ENCODE data around the gene SUPT3H. TPM values are rescaled to one million over a fixed set of nuclear protein-coding genes. Genes with fewer than 3 reads are reported as not detected.

The SUPT3H gene
- total RNA-seq, 2 donors from 2014 or later: 5.3 to 6.6 TPM

DNA sequence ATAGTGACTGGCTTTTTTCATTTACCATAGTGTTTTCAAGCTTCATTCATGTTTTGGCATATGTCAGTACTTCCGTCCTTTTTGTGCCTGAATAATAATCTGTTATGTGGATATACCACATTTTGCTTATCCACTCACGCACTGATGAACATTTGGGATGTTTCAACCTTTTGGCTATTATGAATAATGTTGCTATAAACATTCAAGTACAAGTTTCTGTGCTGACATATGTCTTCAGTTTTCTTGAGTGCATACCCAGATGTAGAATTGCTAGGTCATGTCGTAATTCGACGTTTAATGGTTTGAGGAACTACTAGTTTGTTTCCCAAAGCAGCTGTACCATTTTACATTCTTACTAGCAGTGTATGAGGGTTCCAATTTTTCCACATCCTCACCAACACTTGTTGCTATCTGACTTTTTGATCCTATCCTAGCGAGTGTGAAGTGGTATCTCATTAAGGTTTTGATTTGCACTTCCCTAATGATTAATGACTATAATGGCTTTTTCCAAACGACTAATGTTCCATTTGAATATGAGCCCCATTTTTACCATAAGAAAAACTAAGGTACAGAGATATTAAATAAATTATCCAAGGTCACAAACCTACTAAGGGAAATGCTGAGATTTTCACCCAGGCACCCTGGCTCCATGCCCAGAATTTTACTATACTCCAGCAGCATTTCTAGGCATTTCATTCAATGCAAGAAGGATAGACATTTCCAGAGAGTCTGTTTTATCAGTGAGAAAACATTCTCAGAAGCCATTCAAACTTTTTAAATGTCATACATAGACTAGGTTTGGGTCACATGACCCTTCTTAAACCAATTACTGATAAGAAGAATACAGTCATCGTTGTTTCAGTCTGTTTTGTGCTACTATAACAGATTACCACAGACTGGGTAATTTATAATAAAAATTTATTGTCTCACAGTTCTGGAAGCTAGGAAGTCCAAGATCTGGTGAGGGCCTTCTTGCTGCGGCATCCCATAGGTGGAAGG is 120.7 kb downstream of the SUPT3H start:
- no peak overlapping the region for H3K27ac ChIP-seq
- DNase-seq (ENCODE audit: low spot score) (no peak), ATAC-seq (ENCODE audit: insufficient number of reproducible peaks, low FRiP score, low read depth) (no peak)
- H3K9me3 ChIP-seq: no peaks in the 10 kb centered on the region
- H3K4me1 ChIP-seq (ENCODE audit: control insufficient read depth in 1 of 2, low read depth in 2 of 2): no peaks in the 10 kb centered on the region
- H3K36me3 ChIP-seq: no peaks in the 10 kb centered on the region
- no peaks in the 10 kb centered on the region for H3K27me3 ChIP-seq (replicated peaks; ENCODE audit: insufficient read depth)
- TF ChIP-seq, protein P1, sequence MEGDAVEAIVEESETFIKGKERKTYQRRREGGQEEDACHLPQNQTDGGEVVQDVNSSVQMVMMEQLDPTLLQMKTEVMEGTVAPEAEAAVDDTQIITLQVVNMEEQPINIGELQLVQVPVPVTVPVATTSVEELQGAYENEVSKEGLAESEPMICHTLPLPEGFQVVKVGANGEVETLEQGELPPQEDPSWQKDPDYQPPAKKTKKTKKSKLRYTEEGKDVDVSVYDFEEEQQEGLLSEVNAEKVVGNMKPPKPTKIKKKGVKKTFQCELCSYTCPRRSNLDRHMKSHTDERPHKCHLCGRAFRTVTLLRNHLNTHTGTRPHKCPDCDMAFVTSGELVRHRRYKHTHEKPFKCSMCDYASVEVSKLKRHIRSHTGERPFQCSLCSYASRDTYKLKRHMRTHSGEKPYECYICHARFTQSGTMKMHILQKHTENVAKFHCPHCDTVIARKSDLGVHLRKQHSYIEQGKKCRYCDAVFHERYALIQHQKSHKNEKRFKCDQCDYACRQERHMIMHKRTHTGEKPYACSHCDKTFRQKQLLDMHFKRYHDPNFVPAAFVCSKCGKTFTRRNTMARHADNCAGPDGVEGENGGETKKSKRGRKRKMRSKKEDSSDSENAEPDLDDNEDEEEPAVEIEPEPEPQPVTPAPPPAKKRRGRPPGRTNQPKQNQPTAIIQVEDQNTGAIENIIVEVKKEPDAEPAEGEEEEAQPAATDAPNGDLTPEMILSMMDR (IDR thresholded peaks at IDR 0.05): no peak
- no peak overlapping the region for H3K4me3 ChIP-seq

DNA sequence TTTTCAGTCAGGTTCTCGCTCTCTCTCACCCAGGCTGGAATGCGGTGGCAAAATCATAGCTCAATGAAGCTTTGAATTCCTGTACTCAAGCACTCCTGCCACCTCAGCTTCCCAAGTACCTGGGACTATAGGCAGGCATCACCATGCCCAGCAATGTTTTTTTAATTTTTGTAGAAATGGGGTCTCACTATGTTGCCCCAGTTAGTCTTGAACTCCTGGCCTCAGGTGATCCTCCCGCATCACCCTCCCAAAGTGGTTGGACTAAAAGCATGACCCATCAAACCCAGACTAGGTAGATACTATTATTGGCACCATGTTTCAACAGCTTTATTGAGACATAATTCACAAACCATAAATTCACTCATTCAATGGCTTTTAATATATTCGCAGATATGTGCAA is 122.3 kb downstream of the SUPT3H start:
- no peaks in the 10 kb centered on the region for H3K36me3 ChIP-seq
- no peak for ATAC-seq (ENCODE audit: insufficient number of reproducible peaks, low FRiP score, low read depth)
- no peaks in the 10 kb centered on the region for H3K4me1 ChIP-seq (ENCODE audit: control insufficient read depth in 1 of 2, low read depth in 2 of 2)
- no peak overlapping the region for H3K27ac ChIP-seq
- TF ChIP-seq, protein P1 (IDR thresholded peaks at IDR 0.05): no peak
- no peaks in the 10 kb centered on the region for H3K27me3 ChIP-seq (replicated peaks; ENCODE audit: insufficient read depth)
- no peaks in the 10 kb centered on the region for H3K9me3 ChIP-seq
- no peak for DNase-seq (ENCODE audit: low spot score)
- no peak overlapping the region for H3K4me3 ChIP-seq

DNA sequence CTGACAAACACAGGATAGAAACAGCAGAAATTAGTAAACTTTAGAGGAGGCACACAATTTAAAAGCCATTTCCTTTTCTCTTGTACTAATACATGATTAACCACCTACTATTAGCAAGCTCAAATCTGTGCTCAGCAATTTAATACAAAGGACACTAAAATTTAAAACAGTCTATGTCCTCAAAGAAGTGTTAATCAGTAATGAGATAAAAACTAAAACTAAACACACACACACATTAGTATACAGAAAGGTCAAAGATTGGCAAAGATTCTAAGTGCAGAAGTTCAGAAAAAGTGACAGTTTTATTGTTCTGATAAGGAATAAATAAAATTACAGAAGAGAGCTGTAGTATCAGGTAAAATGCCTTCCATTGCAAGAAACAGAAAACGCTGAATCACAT is 123.5 kb downstream of the SUPT3H start:
- Histone ChIP-seq H3K36me3 (no peaks in the 10 kb centered on the region), H3K27me3 (replicated peaks; ENCODE audit: insufficient read depth) (no peaks in the 10 kb centered on the region), H3K9me3 (no peaks in the 10 kb centered on the region), H3K27ac (no peak overlapping the region), H3K4me1 (ENCODE audit: control insufficient read depth in 1 of 2, low read depth in 2 of 2) (no peaks in the 10 kb centered on the region), H3K4me3 (no peak overlapping the region)
- ATAC-seq (ENCODE audit: insufficient number of reproducible peaks, low FRiP score, low read depth) (no peak), DNase-seq (ENCODE audit: low spot score) (no peak)
- TF ChIP-seq, protein P1 (IDR thresholded peaks at IDR 0.05): no peak

DNA sequence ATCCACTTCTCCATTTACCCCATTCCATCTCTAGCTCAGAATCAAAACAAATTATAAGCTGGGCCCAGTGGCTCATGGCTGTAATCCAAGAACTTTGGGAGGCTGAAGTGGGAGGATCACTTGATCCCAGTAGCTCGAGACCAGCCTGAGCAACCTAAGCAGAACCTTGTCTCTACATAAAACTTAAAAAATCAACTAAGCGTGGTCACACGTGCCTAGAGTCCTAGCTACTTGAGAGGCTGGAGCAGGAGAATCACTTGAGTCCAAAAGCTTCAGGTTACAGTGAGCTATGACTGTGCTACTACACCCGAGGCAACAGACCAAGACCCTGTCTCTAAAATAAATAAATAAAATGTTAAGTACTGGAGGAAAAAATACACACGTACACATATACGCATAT is 124.3 kb downstream of the SUPT3H start:
- H3K9me3 ChIP-seq: no peaks in the 10 kb centered on the region
- H3K36me3 ChIP-seq: no peaks in the 10 kb centered on the region
- no peak for DNase-seq (ENCODE audit: low spot score)
- H3K4me3 ChIP-seq: no peak overlapping the region
- no peaks in the 10 kb centered on the region for H3K4me1 ChIP-seq (ENCODE audit: control insufficient read depth in 1 of 2, low read depth in 2 of 2)
- TF ChIP-seq, protein P1 (IDR thresholded peaks at IDR 0.05): no peak
- H3K27ac ChIP-seq: no peak overlapping the region
- ATAC-seq (ENCODE audit: insufficient number of reproducible peaks, low FRiP score, low read depth): no peak
- H3K27me3 ChIP-seq (replicated peaks; ENCODE audit: insufficient read depth): no peaks in the 10 kb centered on the region

DNA sequence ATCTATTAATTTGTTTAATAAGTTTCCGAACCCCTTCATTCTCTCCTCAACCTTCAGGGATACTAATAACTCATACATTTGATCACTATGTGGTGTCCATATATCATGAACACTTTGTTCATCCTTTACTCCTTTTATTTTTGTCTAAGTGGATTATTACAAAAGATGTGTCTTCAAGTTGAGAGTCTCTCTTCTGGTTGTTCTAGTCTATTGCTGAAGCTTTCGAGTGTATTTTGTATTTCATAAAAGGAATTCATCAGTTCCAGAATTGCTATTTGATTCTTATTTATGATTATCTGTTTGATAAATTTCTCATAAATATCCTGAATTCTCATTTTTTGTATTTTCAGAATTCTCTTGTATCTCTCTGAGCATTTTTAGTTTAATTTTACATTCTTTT is 146.1 kb downstream of the SUPT3H start:
- Histone ChIP-seq H3K9me3 (peaks cover 11% of the 10 kb centered on the region), H3K4me1 (ENCODE audit: control insufficient read depth in 1 of 2, low read depth in 2 of 2) (no peaks in the 10 kb centered on the region), H3K4me3 (no peak overlapping the region), H3K27ac (no peak overlapping the region), H3K36me3 (no peaks in the 10 kb centered on the region), H3K27me3 (replicated peaks; ENCODE audit: insufficient read depth) (no peaks in the 10 kb centered on the region)
- ATAC-seq (ENCODE audit: insufficient number of reproducible peaks, low FRiP score, low read depth) (no peak), DNase-seq (ENCODE audit: low spot score) (no peak)
- TF ChIP-seq, protein P1 (IDR thresholded peaks at IDR 0.05): no peak
